ENCODE results near the gene PSMC2.

GRCh38 chr7:103346396-103346795 lies 1.0 kb upstream of the PSMC2 start:
- no peak for TF ChIP-seq CTCF (IDR thresholded peaks at IDR 0.05; ENCODE audit: low read depth, low read length, missing input control)
- TF ChIP-seq TAF1 (conservative IDR thresholded peaks at IDR 0.05): no peak
- TF ChIP-seq REST (IDR thresholded peaks at IDR 0.05): no peak
- no peak for TF ChIP-seq RAD21 (IDR thresholded peaks at IDR 0.05)
- no peak for TF ChIP-seq SP1 (IDR thresholded peaks at IDR 0.05)
